Nucleus accumbens (tissue), 56 donors: ENCODE results near the gene CTNNB1.
"Not testable (repeated sequence)": the region's sequence is repeated elsewhere in the genome, so short reads cannot be mapped to it uniquely, and the experiment has no call there.

ENCODE experiments used
- DNase-seq, 56 donors: peaks; one replicate each; lab custom pipeline; 2025; lab: John Stamatoyannopoulos, UW

Gene CTNNB1

GRCh38 chr3:41248525-41248924 is 49.2 kb downstream of the CTNNB1 start:
- no peak for DNase-seq

GRCh38 chr3:41249318-41249717 is 50.0 kb downstream of the CTNNB1 start:
- no peak for DNase-seq

DNA sequence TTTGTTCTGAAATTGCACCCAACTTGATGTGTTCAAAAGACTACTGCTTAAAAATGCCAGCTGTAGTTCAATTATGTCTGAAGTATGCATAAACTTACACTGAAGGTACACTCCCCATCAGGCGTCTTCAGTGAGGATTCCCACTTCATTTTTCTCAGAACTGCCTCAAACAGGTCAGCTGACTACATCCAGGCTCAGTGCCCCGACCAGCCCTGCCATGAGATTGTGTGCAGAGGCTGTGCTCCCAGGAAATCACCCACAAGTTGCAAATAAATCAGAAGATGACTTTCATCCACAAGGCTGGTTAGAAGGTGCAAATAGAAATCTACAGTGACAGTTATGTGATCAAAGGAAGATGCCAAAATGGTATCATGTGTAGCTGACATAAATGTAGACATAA is 51.5 kb downstream of the CTNNB1 start:
- no peak for DNase-seq

DNA sequence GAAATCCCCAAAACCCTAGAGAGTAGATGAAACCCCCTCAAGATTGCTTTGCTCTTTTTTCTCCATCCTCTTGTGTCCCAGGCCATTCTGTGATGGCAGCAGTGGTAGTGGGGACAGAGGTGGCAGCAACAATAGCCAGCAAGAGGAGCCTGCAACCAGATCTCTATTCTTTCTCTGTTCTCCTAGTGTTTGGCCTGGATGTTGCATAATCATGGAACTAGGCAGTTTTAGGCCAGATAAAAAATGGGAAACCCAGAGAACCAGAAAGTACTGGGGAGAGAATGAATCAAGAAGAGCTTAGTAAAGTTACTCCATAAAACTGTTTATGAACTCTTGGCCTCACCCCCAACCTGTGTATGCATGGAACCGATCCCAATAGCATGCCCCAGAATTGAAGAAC is 52.3 kb downstream of the CTNNB1 start:
- no peak for DNase-seq

GRCh38 chr3:41258239-41258800 is 59.0 kb downstream of the CTNNB1 start:
- no peak for DNase-seq

DNA sequence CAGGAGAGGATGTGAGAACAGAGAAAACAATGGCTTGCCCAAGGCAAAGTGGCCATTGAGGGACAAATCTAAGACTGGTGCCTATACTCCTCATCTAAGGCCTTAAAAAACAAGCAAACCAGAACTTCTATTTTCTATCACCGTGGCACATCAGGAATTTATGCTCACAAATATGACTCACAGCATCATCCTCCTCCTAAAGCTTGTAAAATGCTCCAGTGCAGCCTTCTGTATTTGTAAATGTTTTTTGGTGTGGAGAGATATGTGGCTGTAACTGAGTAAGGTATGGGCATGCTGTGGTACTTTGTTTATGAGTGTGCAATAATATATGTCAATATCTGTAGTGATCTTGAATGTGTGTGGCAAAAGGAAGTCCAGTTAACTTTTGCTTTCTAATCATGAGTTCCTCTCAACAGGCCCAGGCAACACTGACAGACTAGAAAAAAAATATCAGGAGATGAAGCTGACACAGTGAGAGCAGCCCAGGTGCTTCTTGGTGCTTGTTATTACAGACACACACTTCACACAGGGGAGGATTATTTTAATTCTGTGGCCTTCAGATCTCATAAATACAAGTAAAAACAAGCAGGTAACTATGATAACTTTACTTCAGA is 60.3 kb downstream of the CTNNB1 start:
- DNase-seq, result no peak

DNA sequence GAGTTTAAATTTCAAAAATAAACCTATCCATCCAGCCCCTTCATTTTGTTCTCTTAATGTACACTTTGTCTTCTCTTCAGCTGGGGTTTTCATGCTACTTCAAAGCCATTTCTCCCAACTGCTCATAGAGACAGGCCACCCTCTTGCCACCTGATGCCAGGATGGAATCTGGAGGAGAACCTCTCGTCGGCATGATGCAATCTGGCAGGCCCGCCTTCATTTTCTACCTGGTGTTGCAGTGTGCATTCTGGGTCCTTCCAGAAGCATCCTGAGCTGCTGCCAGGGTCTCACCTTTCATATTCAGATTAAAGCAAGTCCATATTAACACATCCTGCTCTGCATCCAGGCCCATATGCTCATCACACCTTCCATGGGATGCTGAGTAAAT is 60.8 kb downstream of the CTNNB1 start:
- no peak for DNase-seq

DNA sequence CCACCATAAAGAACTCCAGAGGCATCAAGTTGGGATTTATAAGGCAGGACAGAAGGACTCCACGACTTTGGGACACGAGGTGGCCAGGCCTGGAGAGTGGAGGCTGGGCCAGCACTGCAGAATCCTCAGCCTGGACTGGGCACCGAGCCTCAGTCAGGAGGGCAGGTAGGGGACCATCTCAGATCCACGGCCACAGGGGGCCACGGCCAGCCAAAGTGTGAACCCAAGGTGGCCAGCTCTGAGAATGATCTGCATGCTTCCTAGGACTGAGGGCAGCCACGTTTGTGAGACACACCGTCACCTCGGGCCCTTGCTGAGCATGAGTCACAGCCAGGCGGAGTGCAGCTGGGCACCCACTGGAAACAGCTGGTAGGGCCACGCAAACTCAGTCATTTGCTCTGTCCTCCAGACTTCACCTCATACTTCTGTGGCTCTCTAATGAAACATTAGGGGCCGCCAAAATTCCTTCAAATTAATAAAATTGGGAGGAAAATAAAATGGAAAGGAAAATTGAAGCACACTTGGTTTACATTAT is 65.8 kb downstream of the CTNNB1 start:
- DNase-seq, result no peak

DNA sequence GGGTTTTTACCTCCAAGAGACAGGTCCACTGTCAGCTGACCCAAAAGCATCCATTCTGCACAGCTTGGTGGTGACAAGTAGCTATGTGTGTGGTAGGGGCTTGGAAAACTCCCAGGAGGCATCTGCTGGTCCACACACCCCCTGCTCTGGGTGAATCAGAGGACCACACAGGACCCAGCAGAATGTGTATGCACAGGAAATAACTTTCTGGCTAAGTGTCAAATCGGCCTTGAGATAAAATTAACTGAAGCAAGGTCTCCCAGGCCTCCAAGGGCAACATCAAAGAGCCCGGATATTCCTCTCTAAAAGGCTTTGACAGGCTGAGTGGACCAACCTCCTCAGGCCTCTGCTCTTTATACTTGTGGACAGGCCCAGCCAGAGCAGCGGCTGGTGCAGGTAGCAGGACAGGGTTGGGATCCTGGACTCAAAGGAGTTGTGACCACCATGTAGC is 66.5 kb downstream of the CTNNB1 start:
- DNase-seq, result no peak

DNA sequence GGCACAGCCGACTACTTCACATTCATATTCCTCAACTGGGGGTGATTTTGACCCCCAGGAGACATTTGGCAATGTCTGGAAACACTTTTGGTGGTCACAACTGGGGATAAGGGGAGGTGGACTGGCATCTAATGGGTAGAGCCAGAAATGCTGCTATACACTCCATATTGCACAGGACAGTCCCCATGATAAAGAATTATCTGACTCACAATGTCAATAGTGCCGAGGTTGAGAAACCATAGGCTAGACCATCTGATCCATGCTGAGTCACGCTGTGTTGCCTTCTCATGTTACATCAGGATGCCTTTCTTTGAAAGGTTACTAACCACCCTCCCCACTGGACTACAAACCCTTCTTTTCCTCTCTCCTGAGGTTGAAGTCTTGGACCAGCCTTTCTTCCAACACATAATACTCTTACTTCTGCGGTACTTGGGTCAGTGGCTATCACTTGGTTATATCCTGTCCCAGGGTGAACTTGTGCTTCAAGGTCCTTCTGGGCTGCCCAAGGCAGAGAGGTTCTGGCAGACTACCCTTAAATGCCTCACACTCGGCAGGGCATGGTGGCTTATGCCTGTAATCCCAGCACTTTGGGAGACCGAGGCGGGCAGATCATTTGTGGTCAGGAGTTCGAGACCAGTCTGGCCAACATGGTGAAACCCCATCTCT is 68.8 kb downstream of the CTNNB1 start:
- no peak for DNase-seq

- DNase-seq, result no peak
Observed at GRCh38 chr3:41272667-41273066, 73.4 kb downstream of the CTNNB1 start.

DNA sequence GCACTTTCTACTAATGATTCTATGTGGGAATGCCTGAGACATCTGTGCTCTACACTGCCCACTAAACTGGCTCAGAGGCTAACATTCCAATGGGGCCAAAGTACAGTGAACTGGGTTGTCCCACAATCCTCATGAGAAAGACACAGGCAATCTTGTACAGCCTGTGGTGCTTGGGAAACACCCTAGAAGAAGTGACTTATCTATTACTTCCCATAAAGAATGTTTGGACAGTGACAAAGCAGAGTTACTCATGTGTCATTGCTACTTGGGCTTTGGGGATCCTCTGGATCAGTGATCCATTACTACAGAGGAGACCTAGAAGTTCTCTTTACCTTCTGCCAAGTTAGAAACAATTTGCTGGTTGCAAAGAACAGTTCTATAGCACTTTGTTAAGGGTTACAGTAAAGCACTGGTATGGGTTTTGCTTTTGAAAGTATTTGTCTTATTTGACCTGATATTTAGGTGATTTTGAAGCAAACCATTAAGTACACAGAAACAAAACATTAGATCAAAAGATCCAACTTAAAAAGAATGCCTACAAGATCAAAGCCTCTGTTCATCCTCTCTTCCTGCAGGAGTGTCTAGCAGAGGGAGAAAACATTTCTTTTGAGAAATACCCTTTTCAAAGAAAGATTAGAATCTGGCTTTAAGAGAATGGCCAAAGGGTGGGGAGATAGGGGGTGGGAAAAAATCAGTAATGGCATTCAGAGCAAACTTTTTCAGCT is 75.8 kb downstream of the CTNNB1 start:
- no peak for DNase-seq

- DNase-seq, result no peak
Observed at GRCh38 chr3:41276191-41276590, 76.9 kb downstream of the CTNNB1 start.

DNA sequence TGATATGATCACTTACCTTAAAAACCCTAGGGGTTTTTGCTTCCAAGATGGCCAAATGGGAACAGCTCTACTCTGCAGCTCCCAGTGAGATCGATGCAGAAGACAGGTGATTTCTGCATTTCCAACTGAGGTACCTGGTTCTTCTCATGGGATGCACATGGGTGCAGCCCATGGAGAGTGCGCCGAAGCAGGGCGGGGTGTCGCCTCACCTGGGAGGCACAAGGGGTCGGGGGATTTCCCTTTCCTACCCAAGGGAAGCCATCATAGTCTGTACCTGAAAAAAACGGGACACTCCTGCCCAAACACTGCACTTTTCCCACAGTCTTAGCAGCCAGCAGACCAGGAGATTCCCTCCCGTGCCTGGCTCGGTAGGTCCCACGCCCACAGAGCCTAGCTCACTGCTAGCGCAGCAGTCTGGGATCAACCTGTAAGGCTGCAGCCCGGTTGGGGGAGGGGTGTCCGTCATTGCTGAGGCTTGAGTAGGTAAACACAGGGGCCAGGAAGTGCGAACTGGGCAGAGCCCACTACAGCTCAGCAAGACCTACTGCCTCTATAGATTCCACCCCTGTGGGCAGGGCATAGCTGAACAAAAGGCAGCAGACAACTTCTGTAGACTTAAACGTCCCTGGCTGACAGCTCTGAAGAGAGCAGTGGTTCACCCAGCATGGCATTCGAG is 78.6 kb downstream of the CTNNB1 start:
- DNase-seq, result no peak

GRCh38 chr3:41284934-41285333 is 85.6 kb downstream of the CTNNB1 start:
- not testable (repeated sequence) for DNase-seq

- DNase-seq, result no peak
Observed at GRCh38 chr3:41286305-41286704, 87.0 kb downstream of the CTNNB1 start.

- DNase-seq, result no peak
Observed at GRCh38 chr3:41288785-41289184, 89.5 kb downstream of the CTNNB1 start.
